Stimulated activated CD4-positive, alpha-beta T cell treated with anti-CD3 and anti-CD28 coated beads, Interleukin-4, amount 100 ng/mL, for 4 hours (primary cell): ENCODE results near the gene ODC1.

Source experiments
- DNase-seq, 2 experiments: peaks; one replicate each; pipeline ENCODE4 v3.0.0-alpha.2; 2020

Gene ODC1

GRCh38 chr2:10433264-10433946, 14.7 kb downstream of the ODC1 start:
- DNase-seq = no peak

DNA sequence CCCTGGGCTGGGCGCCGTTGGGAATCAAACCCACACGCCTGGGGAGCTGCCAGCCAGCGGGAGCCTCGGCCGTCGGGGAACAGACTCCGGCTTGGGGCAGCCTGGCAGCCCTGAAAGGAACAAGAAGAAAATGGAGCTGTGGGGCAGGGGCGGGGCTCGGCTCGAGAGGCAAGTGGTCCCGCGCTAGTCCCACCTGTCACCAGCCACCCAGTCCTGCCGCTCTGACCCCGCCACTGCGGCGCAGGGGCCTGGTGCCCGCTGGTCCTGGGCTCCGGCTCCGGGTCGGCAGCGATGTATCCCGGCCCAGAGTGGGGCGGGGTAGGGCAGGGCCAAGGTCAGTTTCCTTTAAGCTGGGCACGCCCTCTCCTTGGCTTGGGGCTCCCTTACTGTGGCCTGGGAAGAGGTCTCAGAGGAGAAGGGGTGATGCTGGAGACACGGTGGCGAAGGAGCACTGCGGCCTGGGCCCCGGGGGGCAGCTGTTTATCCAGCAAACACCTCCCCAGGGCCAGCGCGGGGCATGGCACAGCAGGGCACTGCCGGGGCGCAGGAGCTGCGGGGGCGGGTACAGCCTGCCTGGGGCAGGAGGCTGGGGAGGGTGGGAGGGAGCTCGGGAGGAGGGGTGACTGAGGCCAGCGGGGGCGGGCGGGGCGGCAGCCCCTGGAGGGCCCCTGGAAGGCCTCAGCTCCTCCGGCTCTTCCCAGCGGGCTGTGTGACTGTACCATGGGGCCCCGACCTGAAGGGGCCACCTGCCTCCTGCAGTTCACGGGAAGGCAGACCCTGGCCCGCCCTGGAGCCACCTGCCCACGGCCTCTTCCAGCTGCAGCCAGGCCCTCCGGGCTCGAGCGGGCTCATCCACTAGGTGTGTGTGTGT, 15.6 kb downstream of the ODC1 start:
- DNase-seq = no peak

DNA sequence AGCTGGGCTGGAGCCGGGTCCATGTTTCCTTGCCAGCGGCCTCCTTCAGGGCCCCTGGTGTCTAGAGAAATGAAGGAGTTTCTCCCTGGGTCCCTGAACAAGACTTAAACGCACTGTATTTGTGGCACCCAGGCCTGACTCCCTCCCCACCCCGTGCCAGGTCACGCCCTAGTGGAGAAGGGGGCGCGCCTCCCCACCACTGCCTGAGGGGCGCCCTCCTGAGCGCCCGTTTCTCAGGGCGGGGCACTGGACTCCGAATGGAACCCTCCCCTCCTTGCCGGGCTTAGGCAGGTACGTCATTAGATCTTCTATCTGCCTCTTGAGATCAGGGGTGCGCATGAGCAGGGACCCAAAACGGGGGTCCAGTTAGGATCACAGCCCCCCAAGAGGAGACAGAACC, 16.3 kb downstream of the ODC1 start:
- DNase-seq = no peak

- no peak for DNase-seq
These were observed 17.1 kb downstream of the ODC1 start for GRCh38 chr2:10430886-10431622.

- DNase-seq = no peak
These were observed 19.2 kb downstream of the ODC1 start for GRCh38 chr2:10428924-10429323.

- no peak for DNase-seq
These were observed 19.8 kb downstream of the ODC1 start for GRCh38 chr2:10428355-10428754.

DNA sequence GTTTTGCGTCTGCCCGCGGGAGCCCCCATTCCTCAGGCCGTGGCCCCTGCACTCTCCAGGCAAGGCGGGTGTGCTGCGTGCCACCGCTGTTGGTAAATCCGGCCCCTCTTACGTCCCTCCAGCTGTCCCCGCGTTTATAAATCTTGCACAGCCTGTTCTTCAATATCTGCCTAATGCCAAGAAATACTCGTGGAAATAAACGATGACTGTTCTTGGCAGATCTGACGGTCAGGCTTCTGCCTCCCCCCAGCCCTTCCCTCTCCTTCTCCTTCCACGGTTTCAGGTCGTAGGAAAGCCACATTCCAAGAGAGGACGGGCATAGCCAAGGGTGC, 20.5 kb downstream of the ODC1 start:
- DNase-seq = no peak

DNA sequence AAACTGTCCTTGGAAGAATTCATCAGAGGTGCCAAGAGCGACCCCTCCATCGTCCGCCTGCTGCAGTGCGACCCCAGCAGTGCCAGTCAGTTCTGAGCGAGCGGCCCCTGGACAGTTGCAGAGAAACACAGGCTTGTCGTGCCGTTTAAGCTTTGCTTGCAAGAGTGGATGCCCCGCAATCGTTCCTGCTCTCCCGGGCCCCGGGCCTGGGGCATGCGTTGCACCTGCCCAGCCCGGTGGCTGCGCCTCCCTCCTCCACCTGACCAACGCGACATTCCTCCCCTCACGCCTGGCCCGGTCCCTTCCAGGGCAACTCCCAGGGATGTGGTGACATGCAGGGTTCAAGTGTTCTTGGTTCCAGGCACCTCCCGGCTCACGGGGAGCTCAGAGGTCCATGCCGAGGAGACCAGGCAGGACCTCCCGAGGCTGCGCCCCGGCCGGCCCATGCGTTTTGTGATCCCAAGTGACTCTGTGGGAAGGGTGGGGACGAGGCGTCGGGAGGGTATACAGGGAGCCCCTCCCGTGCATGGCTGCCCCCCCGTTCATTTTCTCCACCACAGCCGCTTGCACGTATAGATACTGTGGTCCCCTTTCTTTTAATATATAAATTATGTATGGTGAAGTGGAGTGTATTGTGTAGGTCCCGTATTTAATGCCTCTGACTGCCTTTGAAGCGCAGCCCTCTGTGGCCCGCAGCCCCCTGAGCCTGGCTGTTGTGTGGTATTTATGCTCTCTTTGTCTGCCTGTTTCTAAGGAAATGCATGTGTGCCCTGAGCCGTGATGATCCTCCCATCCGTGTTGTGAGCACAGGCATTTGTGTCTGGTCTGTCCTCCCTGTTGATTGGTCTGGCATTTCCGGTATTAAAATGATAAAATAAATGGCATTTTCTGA, 21.2 kb downstream of the ODC1 start:
- no peak for DNase-seq

DNA sequence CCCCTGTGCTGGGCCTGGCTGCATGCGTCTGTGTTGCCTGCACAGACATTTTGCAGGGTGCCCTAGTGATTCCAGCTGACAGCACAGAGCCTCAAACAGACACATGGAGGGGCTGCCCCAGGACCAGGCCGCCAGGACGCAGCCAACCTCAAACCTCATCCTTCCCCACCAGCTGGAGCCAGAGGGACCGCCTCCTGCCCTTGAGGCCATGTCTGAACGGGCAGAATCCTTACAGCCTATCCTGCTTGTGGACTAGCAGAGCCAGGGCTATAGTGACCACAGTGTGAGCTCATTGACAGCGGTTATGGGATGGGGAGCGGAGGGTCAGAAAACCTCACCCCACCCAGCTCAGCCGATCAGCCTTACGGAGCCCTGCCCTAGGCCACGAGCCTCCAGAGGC, 22.4 kb downstream of the ODC1 start:
- no peak for DNase-seq

GRCh38 chr2:10424916-10425505, 23.1 kb downstream of the ODC1 start:
- DNase-seq = no peak

GRCh38 chr2:10424051-10424450, 24.1 kb downstream of the ODC1 start:
- DNase-seq = no peak

DNA sequence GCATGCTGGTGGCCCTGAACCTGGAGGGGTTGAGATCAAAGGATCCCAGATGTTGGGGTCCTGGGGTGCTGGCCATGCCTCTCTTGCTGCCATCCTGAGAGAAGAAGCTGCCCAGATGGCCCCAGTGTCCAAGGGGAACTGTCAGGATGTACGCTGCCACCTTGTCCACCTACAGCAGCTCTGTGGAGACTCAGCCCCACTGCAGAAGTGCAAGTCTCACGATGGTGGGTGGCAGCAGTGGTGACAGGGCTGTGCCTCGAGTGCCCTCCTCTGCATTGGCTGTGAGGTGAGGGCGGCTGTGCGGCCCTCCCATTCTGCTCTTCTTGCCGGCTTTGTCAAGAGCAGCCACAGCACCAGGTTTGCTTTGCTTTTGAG, 24.7 kb downstream of the ODC1 start:
- DNase-seq = no peak

- no peak for DNase-seq
These were observed 25.3 kb downstream of the ODC1 start for GRCh38 chr2:10422732-10423399.

- DNase-seq = no peak
These were observed 25.9 kb downstream of the ODC1 start for GRCh38 chr2:10422251-10422650.

GRCh38 chr2:10419553-10420257, 28.4 kb downstream of the ODC1 start:
- DNase-seq = no peak

- DNase-seq = no peak
These were observed 30.4 kb downstream of the ODC1 start for GRCh38 chr2:10417551-10418335.

GRCh38 chr2:10415640-10416039, 32.5 kb downstream of the ODC1 start:
- no peak for DNase-seq

GRCh38 chr2:10415048-10415447, 33.1 kb downstream of the ODC1 start:
- no peak for DNase-seq

- DNase-seq = no peak
These were observed 33.5 kb downstream of the ODC1 start for GRCh38 chr2:10414591-10414990.

GRCh38 chr2:10413991-10414451, 34.1 kb downstream of the ODC1 start:
- DNase-seq = no peak
